Ascending aorta (tissue), 2 donors: ENCODE measurements around the gene SIL1. TPM values are rescaled to one million over a fixed set of nuclear protein-coding genes. Genes with fewer than 3 reads are reported as not detected.

Experiments
- DNase-seq, 2 donors: peaks; one replicate each; pipeline ENCODE4 v3.0.0-alpha.2; 2019; ENCODE audit warnings: low spot score in 2 of 2
- H3K27ac ChIP-seq, 2 donors: fragments of 200-600 bp; sonication (generic); one replicate each; pipeline ENCODE4 v1.5.1; 2016 to 2017; ENCODE audit warnings: mild to moderate bottlenecking in 1 of 2
- H3K27me3 ChIP-seq: fragments of 200-600 bp; sonication (generic); one replicate; pipeline ENCODE4 v1.5.1; 2017
- H3K36me3 ChIP-seq, 2 donors: fragments of 200-600 bp; sonication (generic); one replicate each; pipeline ENCODE4 v1.5.1; 2016
- H3K4me1 ChIP-seq, 2 donors: fragments of 200-600 bp; sonication (generic); one replicate each; pipeline ENCODE4 v1.5.1; 2016 to 2017; ENCODE audit warnings: mild to moderate bottlenecking in 1 of 2
- H3K4me3 ChIP-seq, 2 donors: fragments of 200-600 bp; sonication (generic); one replicate each; pipeline ENCODE4 v1.5.1; 2016 to 2017; ENCODE audit warnings: mild to moderate bottlenecking in 1 of 2
- H3K9me3 ChIP-seq, 2 donors: fragments of 200-600 bp; sonication (generic); one replicate each; pipeline ENCODE4 v1.5.1; 2016
- CTCF ChIP-seq, 3 experiments: fragments of 200-600 bp in 2 of 3; fragments of 450-650 bp in 1 of 3; sonication (generic) in 2 of 3; IDR thresholded peaks; one replicate each; pipeline ENCODE4 v1.5.1; 2016 to 2019; ENCODE audit warnings: antibody characterized with exemption in 3 of 3, mild to moderate bottlenecking in 1 of 3, moderate library complexity in 1 of 3
- intact Hi-C: fragments of 100-400 bp; cut with DNase I; formaldehyde crosslinking; loops from one replicate; pipeline ENCODE4 v1.15.1; 2023
- total RNA-seq: library from RNA; depleted of rRNA; stranded (reverse); fragments of >200 nt; gene quantifications from one replicate; pipeline ENCODE4 v1.1.0, GENCODE V29; 2016

The SIL1 gene
- total RNA-seq, 1 donor from 2014 or later = 53.4 TPM

GRCh38 chr5:139210585-139210984, 12.4 kb upstream of the SIL1 start:
- no peaks in the 10 kb centered on the region for H3K4me1 ChIP-seq
- H3K27ac ChIP-seq = no peak overlapping the region
- DNase-seq = no peak
- no peaks in the 10 kb centered on the region for H3K9me3 ChIP-seq
- intact Hi-C loops = no loop called here
- no peaks in the 10 kb centered on the region for H3K36me3 ChIP-seq
- no peak for TF ChIP-seq CTCF (IDR thresholded peaks at IDR 0.05)
- H3K27me3 ChIP-seq = no peaks in the 10 kb centered on the region
- H3K4me3 ChIP-seq = no peak overlapping the region

- intact Hi-C loops = no loop called here
- no peak for DNase-seq
- Histone ChIP-seq H3K4me3 (no peak overlapping the region), H3K9me3 (no peaks in the 10 kb centered on the region), H3K4me1 (no peaks in the 10 kb centered on the region), H3K27me3 (no peaks in the 10 kb centered on the region), H3K36me3 (no peaks in the 10 kb centered on the region), H3K27ac (no peak overlapping the region)
- no peak for TF ChIP-seq CTCF (IDR thresholded peaks at IDR 0.05)
Measured at GRCh38 chr5:139207297-139208000, 9.3 kb upstream of the SIL1 start.

GRCh38 chr5:139205586-139205985, 7.4 kb upstream of the SIL1 start:
- no peak for TF ChIP-seq CTCF (IDR thresholded peaks at IDR 0.05)
- intact Hi-C loops = no loop called here
- no peak overlapping the region for H3K27ac ChIP-seq
- H3K9me3 ChIP-seq = no peaks in the 10 kb centered on the region
- H3K27me3 ChIP-seq = no peaks in the 10 kb centered on the region
- H3K36me3 ChIP-seq = no peaks in the 10 kb centered on the region
- no peak overlapping the region for H3K4me3 ChIP-seq
- no peaks in the 10 kb centered on the region for H3K4me1 ChIP-seq
- DNase-seq = no peak

GRCh38 chr5:139205124-139205523, 7.0 kb upstream of the SIL1 start:
- Histone ChIP-seq H3K9me3 (no peaks in the 10 kb centered on the region), H3K27ac (no peak overlapping the region), H3K4me3 (no peak overlapping the region), H3K36me3 (no peaks in the 10 kb centered on the region), H3K27me3 (no peaks in the 10 kb centered on the region), H3K4me1 (no peaks in the 10 kb centered on the region)
- TF ChIP-seq CTCF (IDR thresholded peaks at IDR 0.05) = no peak
- intact Hi-C loops = no loop called here
- no peak for DNase-seq

GRCh38 chr5:139204196-139204595, 6.0 kb upstream of the SIL1 start:
- intact Hi-C loops = no loop called here
- H3K27ac ChIP-seq = no peak overlapping the region
- no peak for DNase-seq

More at GRCh38 chr5:139204196-139204595, 6.0 kb upstream of the SIL1 start:
- TF ChIP-seq CTCF (IDR thresholded peaks at IDR 0.05) = no peak
- Histone ChIP-seq H3K27me3 (no peaks in the 10 kb centered on the region), H3K4me3 (no peak overlapping the region), H3K36me3 (no peaks in the 10 kb centered on the region), H3K4me1 (no peaks in the 10 kb centered on the region), H3K9me3 (no peaks in the 10 kb centered on the region)
